ENCODE measurements around the gene PRDM15.

The PRDM15 gene

GRCh38 chr21:41802684-41803083, 76.5 kb downstream of the PRDM15 start:
- H3K4me3 ChIP-seq (ENCODE audit: low read depth, low read length), result no peak overlapping the region
- no peak for TF ChIP-seq CTCF (IDR thresholded peaks at IDR 0.05; ENCODE audit: borderline replicate concordance, insufficient read depth, low read depth, low read length)

GRCh38 chr21:41802198-41802584, 77.0 kb downstream of the PRDM15 start:
- no peak for TF ChIP-seq CTCF (IDR thresholded peaks at IDR 0.05; ENCODE audit: borderline replicate concordance, insufficient read depth, low read depth, low read length)

GRCh38 chr21:41801321-41802197, 77.6 kb downstream of the PRDM15 start:
- TF ChIP-seq CTCF (IDR thresholded peaks at IDR 0.05; ENCODE audit: borderline replicate concordance, insufficient read depth, low read depth, low read length), result no peak
- H3K4me3 ChIP-seq (ENCODE audit: low read depth, low read length), result no peak overlapping the region

More at GRCh38 chr21:41802198-41802584, 77.0 kb downstream of the PRDM15 start:
- no peak overlapping the region for H3K4me3 ChIP-seq (ENCODE audit: low read depth, low read length)

- H3K4me3 ChIP-seq (ENCODE audit: low read depth, low read length), result no peak overlapping the region
- no peak for TF ChIP-seq CTCF (IDR thresholded peaks at IDR 0.05; ENCODE audit: borderline replicate concordance, insufficient read depth, low read depth, low read length)
These were observed 78.5 kb downstream of the PRDM15 start for GRCh38 chr21:41800425-41801320.

- TF ChIP-seq CTCF (IDR thresholded peaks at IDR 0.05; ENCODE audit: borderline replicate concordance, insufficient read depth, low read depth, low read length), result no peak
- H3K4me3 ChIP-seq (ENCODE audit: low read depth, low read length), result no peak overlapping the region
These were observed 79.4 kb downstream of the PRDM15 start for GRCh38 chr21:41799763-41800162.

GRCh38 chr21:41798326-41798725, 80.8 kb downstream of the PRDM15 start:
- no peak for TF ChIP-seq CTCF (IDR thresholded peaks at IDR 0.05; ENCODE audit: borderline replicate concordance, insufficient read depth, low read depth, low read length)
- H3K4me3 ChIP-seq (ENCODE audit: low read depth, low read length), result no peak overlapping the region
